Esophagus squamous epithelium (tissue), 4 donors: ENCODE data around the gene RSAD2.
"Not testable (repeated sequence)": the region's sequence is repeated elsewhere in the genome, so short reads cannot be mapped to it uniquely, and the experiment has no call there.

ENCODE experiments used
- CTCF ChIP-seq, 6 experiments: fragments of 450-650 bp in 4 of 6; fragments of 200-600 bp in 2 of 6; sonication (generic) in 2 of 6; IDR thresholded peaks; one replicate each; pipeline ENCODE4 v1.5.1; 2016 to 2019; ENCODE audit warnings: antibody characterized with exemption in 6 of 6, mild to moderate bottlenecking in 4 of 6, moderate library complexity in 4 of 6
- POLR2A ChIP-seq, 4 donors: fragments of 450-650 bp; IDR thresholded peaks; one replicate each; pipeline ENCODE4 v1.6.1; 2017; ENCODE audit warnings: antibody characterized with exemption in 4 of 4, mild to moderate bottlenecking in 4 of 4, moderate library complexity in 3 of 4

- TF ChIP-seq CTCF, POLR2A (IDR thresholded peaks at IDR 0.05): not testable (repeated sequence)
These were observed 25.0 kb downstream of the RSAD2 start for GRCh38 chr2:6902581-6902980.
